Neutrophil (primary cell): Measurements from ENCODE around the gene EVA1A.

Experiments
- H3K27ac ChIP-seq: fragments of 200-600 bp; sonication (generic); 2 replicates; pipeline ENCODE4 v1.5.1; 2016; ENCODE audit warnings: mild to moderate bottlenecking, moderate library complexity
- H3K27me3 ChIP-seq: fragments of 200-600 bp; sonication (generic); 2 replicates; pipeline ENCODE4 v1.6.0; 2016; ENCODE audit warnings: mild to moderate bottlenecking
- H3K36me3 ChIP-seq: fragments of 200-600 bp; sonication (generic); 2 replicates; pipeline ENCODE4 v1.5.1; 2017
- H3K4me1 ChIP-seq, 2 experiments: fragments of 200-600 bp in 1 of 2; sonication (generic) in 1 of 2; 1 replicate in 1 of 2; 2 replicates in 1 of 2; pipeline versions ENCODE4 v1.5.1 to v1.6.1; 2013 to 2016; ENCODE audit warnings: low read depth in 1 of 2, low read length in 1 of 2, mild to moderate bottlenecking in 1 of 2, moderate library complexity in 1 of 2; ENCODE audit not compliant: control insufficient read depth in 1 of 2, insufficient read depth in 1 of 2
- H3K4me3 ChIP-seq, 2 experiments: fragments of 200-600 bp in 1 of 2; sonication (generic) in 1 of 2; 1 replicate in 1 of 2; 2 replicates in 1 of 2; pipeline ENCODE4 v1.5.1; 2013 to 2016; ENCODE audit warnings: low read depth in 1 of 2, low read length in 1 of 2, mild to moderate bottlenecking in 1 of 2, moderate library complexity in 1 of 2
- H3K9me3 ChIP-seq: fragments of 200-600 bp; sonication (generic); 2 replicates; pipeline ENCODE4 v1.5.1; 2016
- CTCF ChIP-seq: fragments of 200-600 bp; sonication (generic); IDR thresholded peaks from 2 replicates; pipeline ENCODE4 v1.5.1; 2016; ENCODE audit warnings: antibody characterized with exemption

The EVA1A gene

DNA sequence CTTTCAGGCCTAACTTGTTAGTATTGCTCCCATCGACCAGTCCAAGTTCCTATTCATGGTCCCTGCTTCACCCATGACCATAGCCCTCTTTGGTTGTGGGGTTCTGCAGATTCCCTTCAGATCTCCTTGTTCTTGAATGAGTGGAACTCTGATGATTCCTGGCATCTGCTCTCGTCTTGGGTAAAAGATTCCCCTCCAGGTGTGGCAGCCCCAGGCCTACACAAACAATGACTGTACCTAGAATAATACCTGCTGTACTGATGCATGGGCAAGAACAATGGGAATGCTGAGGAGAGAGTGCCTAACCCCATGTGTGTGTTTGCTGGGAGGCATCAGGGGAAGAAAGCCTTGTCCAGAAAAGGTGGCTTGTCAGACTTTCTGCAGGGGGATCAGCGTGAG, 46.7 kb upstream of the EVA1A start:
- Histone ChIP-seq H3K4me1 (no peaks in the 10 kb centered on the region), H3K27ac (no peak overlapping the region), H3K4me3 (no peak overlapping the region), H3K27me3 (peaks cover 72% of the 10 kb centered on the region), H3K36me3 (no peaks in the 10 kb centered on the region), H3K9me3 (no peaks in the 10 kb centered on the region)
- no peak for TF ChIP-seq CTCF

DNA sequence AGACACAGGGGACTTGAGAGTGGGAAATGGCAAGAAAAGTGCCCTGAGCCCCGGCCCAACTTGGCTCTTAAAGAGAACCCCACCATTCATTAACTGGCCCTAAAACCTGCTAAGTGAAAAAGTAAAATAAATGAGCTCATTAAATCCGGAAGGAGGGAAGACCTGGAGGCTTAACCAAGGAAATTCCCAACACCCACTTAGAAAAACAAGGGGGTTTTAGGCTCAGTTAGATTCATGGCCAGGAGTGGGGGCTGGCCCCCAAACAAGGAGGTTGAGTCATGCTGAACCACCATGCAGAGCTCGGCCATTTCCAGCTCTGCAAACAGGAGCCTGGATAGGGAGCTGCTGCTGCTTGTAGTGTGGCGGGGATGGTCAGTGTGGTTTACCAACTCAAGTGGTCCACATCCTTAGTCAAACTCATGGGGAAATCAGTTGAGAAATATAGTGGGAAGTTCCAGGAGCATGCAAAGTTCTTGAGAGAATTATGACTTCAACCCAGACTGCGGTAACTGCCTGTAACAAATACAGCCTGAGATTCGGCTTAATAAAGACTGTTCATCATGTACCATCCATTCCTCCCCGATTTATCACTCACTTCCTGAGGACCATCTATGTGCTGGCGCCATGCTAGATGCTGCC, 46.1 kb upstream of the EVA1A start:
- Histone ChIP-seq H3K36me3 (no peaks in the 10 kb centered on the region), H3K4me3 (no peak overlapping the region), H3K9me3 (no peaks in the 10 kb centered on the region), H3K27ac (no peak overlapping the region), H3K4me1 (no peaks in the 10 kb centered on the region), H3K27me3 (peaks cover 72% of the 10 kb centered on the region)
- TF ChIP-seq CTCF, result no peak

DNA sequence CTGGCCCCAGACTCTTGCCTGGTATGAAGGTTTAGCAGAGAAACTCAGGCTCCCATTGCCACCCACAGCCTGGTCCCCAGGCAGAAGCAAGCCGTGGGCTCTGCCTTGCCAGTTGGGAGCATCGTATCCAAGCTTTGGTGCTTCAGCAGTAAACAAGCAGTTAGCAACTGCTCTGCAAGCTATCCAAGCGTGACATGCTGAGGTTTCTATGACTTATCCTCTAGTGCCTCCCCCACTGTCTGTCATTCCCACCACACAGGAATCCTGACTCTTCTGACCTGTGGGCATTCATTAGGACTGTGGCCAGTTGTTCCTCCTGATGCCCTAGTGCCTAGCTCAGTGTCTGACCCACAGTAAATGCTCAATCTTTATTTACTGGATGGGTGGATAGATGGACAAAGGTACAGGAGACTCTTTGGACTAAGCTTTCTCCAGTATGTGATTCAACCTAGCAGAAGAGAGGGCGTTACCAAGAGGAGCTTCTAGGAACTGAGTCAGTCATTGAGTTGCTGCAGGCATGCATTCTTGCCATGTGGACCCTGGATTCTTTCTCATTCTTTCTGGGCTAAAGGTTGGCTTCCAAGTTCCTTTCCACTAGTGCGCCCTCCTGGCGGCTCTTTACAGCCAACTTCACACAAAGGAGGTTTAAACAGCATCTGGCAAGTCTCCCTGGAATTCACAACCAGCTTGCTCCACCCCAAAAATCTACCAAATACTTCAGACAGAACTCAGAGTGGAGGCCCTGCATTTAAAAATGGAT, 45.2 kb upstream of the EVA1A start:
- no peaks in the 10 kb centered on the region for H3K9me3 ChIP-seq
- no peak overlapping the region for H3K4me3 ChIP-seq
- H3K4me1 ChIP-seq, result no peaks in the 10 kb centered on the region
- H3K36me3 ChIP-seq, result no peaks in the 10 kb centered on the region
- TF ChIP-seq CTCF, result no peak
- H3K27me3 ChIP-seq, result peaks cover 71% of the 10 kb centered on the region
- no peak overlapping the region for H3K27ac ChIP-seq

DNA sequence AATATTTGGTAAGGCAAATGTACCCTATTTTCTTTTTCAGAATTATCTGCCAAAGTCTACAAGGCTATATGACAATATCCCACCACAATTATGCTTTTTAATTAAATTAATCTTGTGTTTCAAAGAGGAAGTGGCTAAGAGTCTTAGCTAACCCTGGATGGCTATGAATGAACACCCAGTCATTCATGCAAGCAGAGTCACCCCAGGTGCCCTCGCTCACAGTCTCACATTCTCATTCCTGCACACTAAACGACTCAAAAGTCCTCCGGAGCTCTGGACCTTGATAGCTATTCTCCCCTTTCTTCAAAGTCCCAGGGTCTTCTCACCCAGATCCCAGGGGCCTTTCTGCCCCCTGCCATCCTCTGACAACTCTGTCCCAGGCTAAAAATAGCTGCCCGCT, 43.7 kb upstream of the EVA1A start:
- no peaks in the 10 kb centered on the region for H3K36me3 ChIP-seq
- no peak for TF ChIP-seq CTCF
- no peaks in the 10 kb centered on the region for H3K9me3 ChIP-seq
- H3K4me3 ChIP-seq, result no peak overlapping the region
- H3K4me1 ChIP-seq, result no peaks in the 10 kb centered on the region
- H3K27ac ChIP-seq, result no peak overlapping the region
- H3K27me3 ChIP-seq, result peaks cover 56% of the 10 kb centered on the region

GRCh38 chr2:75603477-75603876, 42.7 kb upstream of the EVA1A start:
- Histone ChIP-seq H3K4me1 (no peaks in the 10 kb centered on the region), H3K27ac (no peak overlapping the region), H3K4me3 (no peak overlapping the region), H3K27me3 (peaks cover 46% of the 10 kb centered on the region), H3K9me3 (no peaks in the 10 kb centered on the region), H3K36me3 (no peaks in the 10 kb centered on the region)
- TF ChIP-seq CTCF, result no peak
